Renal cortex interstitium (tissue), 15 donors: Measurements from ENCODE around the gene QPCT. TPM values are rescaled to one million over a fixed set of nuclear protein-coding genes. Genes with fewer than 3 reads are reported as not detected.
A peak's percentile ranks its signal among the peaks of the same experiment; 100 is the strongest.
"Not testable (repeated sequence)": the region's sequence is repeated elsewhere in the genome, so short reads cannot be mapped to it uniquely, and the experiment has no call there.

Source experiments
- DNase-seq, 11 donors: peaks; one replicate each; pipeline ENCODE4 v3.0.0-alpha.2; 2013; ENCODE audit warnings: low read depth in 9 of 11, low spot score in 4 of 11; ENCODE audit errors: extremely low read depth in 1 of 11
- long read RNA-seq, 16 experiments: transcript quantifications; one replicate each; lab custom pipeline, GENCODE V29; 2026
- polyA plus RNA-seq, 3 donors: library from polyadenylated mRNA; unstranded; fragments of 120-200 nt; gene quantifications; one replicate each; pipeline ENCODE4 v1.2.1, GENCODE V29; 2013; ENCODE audit not compliant: insufficient read length in 3 of 3

QPCT gene
- polyA plus RNA-seq = 10 to 100 TPM in 2 of 3 donors, 1 to 10 TPM in 1; 9.5 to 14.3 (median 14.3) TPM
- long read RNA-seq, donor 1, partial matches to known transcripts = 0 of 4 reads
- long read RNA-seq, donor 1, other reads (novel, unspliced or antisense) = 0 of 4 reads
- long read RNA-seq, donor 2, transcript QPCT-201 (7 exons, 1,739 nt) = major isoform, 6 of 6 reads
- long read RNA-seq, donor 2, partial matches to known transcripts = 0 of 6 reads
- long read RNA-seq, donor 2, other reads (novel, unspliced or antisense) = 0 of 6 reads
- long read RNA-seq, donor 3, transcript QPCT-201 (7 exons, 1,739 nt) = major isoform, 12 of 12 reads
- long read RNA-seq, donor 3, partial matches to known transcripts = 0 of 12 reads
- long read RNA-seq, donor 3, other reads (novel, unspliced or antisense) = 0 of 12 reads
- long read RNA-seq, donor 4, partial matches to known transcripts = 0 of 3 reads
- long read RNA-seq, donor 4, other reads (novel, unspliced or antisense) = 0 of 3 reads
- long read RNA-seq, donor 5 = 0 reads
- long read RNA-seq, donor 6, transcript QPCT-201 (7 exons, 1,739 nt) = major isoform, 5 of 5 reads
- long read RNA-seq, donor 6, partial matches to known transcripts = 0 of 5 reads
- long read RNA-seq, donor 6, other reads (novel, unspliced or antisense) = 0 of 5 reads
- long read RNA-seq, donor 7, transcript QPCT-201 (7 exons, 1,739 nt) = major isoform, 5 of 6 reads
- long read RNA-seq, donor 7, partial matches to known transcripts = 0 of 6 reads
- long read RNA-seq, donor 7, other reads (novel, unspliced or antisense) = 0 of 6 reads
- long read RNA-seq, donor 8, transcript QPCT-201 (7 exons, 1,739 nt) = major isoform, 8 of 11 reads
- long read RNA-seq, donor 8, partial matches to known transcripts = 0 of 11 reads
- long read RNA-seq, donor 8, other reads (novel, unspliced or antisense) = 0 of 11 reads
- long read RNA-seq, donor 9, transcript QPCT-201 (7 exons, 1,739 nt) = major isoform, 12 of 12 reads
- long read RNA-seq, donor 9, partial matches to known transcripts = 0 of 12 reads
- long read RNA-seq, donor 9, other reads (novel, unspliced or antisense) = 0 of 12 reads
- long read RNA-seq, donor 10, transcript QPCT-201 (7 exons, 1,739 nt) = major isoform, 6 of 6 reads
- long read RNA-seq, donor 10, partial matches to known transcripts = 0 of 6 reads
- long read RNA-seq, donor 10, other reads (novel, unspliced or antisense) = 0 of 6 reads
- long read RNA-seq, donor 11, transcript QPCT-201 (7 exons, 1,739 nt) = major isoform, 5 of 6 reads
- long read RNA-seq, donor 11, partial matches to known transcripts = 0 of 6 reads
- long read RNA-seq, donor 11, other reads (novel, unspliced or antisense) = 0 of 6 reads
- long read RNA-seq, donor 12 = 0 reads
- long read RNA-seq, donor 13, transcript QPCT-201 (7 exons, 1,739 nt) = major isoform, 10 of 11 reads
- long read RNA-seq, donor 13, partial matches to known transcripts = 0 of 11 reads
- long read RNA-seq, donor 13, other reads (novel, unspliced or antisense) = 0 of 11 reads
- long read RNA-seq, donor 14, transcript QPCT-201 (7 exons, 1,739 nt) = major isoform, 8 of 8 reads
- long read RNA-seq, donor 14, partial matches to known transcripts = 0 of 8 reads
- long read RNA-seq, donor 14, other reads (novel, unspliced or antisense) = 0 of 8 reads
- long read RNA-seq, donor 15, partial matches to known transcripts = 0 of 2 reads
- long read RNA-seq, donor 15, other reads (novel, unspliced or antisense) = 0 of 2 reads
- long read RNA-seq, donor 16, transcript QPCT-201 (7 exons, 1,739 nt) = major isoform, 10 of 12 reads
- long read RNA-seq, donor 16, partial matches to known transcripts = 0 of 12 reads
- long read RNA-seq, donor 16, other reads (novel, unspliced or antisense) = 0 of 12 reads

DNA sequence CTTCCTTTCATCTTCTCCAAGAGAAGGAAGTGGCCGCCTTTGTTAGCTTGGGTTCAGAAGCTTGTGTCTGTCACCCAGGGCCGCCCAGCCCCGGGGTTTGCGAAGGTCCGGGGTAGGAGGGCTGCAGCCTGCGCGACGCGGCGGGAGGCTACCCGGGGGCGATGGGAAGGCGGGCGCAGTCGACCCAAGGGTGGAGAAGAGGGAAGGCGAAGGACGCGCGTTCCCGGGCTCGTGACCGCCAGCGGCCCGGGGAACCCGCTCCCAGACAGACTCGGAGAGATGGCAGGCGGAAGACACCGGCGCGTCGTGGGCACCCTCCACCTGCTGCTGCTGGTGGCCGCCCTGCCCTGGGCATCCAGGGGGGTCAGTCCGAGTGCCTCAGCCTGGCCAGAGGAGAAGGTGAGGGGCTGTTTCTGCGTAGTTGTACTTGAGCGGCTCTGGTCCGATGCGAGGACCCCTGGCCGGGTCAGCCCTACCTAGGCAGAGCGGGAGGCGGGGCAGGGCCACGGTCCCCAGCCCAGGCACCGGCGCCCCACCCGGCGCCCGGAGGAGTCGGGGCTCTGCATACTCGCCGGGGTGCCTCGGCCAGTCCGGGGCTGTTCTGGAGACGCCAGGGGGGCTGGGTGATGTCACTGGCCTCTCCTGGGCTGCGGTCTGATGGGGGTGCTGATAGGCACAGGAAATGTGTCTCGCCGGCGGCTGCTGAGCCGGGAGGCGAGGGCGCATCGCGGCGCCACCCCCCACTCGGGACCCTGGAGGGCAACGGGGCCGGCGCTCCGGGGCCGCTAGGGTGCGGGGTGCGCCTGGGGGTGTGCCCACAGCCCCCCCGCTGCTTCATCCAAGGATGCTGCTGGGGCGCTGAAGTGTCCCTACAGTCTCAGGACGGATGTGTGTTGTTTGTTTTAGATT lies at the start of gene QPCT:
Gene QPCT, plus strand, starts transcription at position 178 of the 909 bp plus-strand sequence. Its CDS starts 102 bp downstream, at position 280.
- peak in 6 of 11 donors; percentile 38 to 49 (median 40) for DNase-seq

GRCh38 chr2:37294858-37295257 lies 49.6 kb upstream of the QPCT start:
- not testable (repeated sequence) for DNase-seq

GRCh38 chr2:37295469-37296073 lies 48.9 kb upstream of the QPCT start:
- no peak for DNase-seq

DNA sequence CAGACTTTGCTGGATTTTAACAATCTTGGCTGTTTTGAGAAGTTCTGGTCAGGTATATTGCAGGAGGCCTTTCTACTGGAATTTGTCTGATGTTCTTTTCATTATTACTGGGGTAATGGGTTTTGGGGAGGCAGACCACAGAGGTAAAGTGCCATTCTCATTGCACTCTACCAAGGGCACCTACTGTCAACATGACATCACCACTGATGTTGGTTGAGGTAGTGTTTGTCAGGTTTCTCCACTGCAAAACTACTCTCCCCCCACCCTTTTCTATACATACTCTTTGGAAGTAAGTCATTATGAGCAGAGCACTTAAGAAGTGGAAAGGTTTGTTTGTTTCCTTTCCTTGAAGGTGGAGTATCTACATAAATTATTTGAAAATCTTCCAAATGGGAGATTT lies 46.8 kb upstream of the QPCT start:
- DNase-seq = no peak

DNA sequence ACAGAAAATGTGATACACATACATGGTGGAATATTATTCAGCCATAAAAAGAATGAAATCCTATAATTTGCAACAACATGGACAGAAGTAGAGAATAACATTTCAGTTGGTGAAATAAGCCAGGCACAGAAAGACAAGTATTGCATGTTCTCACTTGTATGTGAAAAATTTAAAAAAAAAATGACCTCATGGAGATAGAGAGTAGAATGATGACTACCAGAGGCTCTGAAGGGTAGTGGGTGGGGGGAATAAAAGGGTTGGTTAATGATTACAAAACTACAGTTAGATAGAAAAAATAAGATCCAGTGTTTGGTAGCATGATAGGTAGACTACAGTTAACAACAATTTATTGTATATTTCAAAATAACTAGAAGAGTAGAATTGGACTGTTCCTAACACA lies 44.3 kb upstream of the QPCT start:
- DNase-seq = no peak

GRCh38 chr2:37300578-37300977 lies 43.9 kb upstream of the QPCT start:
- DNase-seq = no peak

- DNase-seq = no peak
Observed at GRCh38 chr2:37301408-37301807, 43.0 kb upstream of the QPCT start.

GRCh38 chr2:37302701-37303252 lies 41.7 kb upstream of the QPCT start:
- DNase-seq = no peak

- no peak for DNase-seq
Observed at GRCh38 chr2:37306024-37306423, 38.4 kb upstream of the QPCT start.

DNA sequence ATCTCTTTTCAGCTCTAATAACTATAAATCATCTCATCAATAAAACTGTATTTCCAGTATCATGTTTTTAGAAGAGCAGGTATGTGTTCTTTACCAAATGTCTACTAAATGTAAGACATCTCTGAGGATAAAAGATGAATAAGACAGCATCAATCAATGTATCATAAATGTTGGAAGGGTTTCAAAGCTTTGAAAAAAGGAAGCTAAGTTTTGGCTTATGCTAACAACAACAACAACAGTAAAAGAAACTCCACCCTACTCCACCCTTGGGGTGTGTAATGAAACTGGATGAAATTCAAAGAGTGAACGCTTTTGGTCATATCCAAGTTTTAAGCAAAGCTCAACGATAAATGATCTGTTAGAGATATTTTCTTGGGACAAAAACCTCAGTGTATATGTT lies 36.9 kb upstream of the QPCT start:
- no peak for DNase-seq

- no peak for DNase-seq
Observed at GRCh38 chr2:37315364-37315763, 29.1 kb upstream of the QPCT start.

- no peak for DNase-seq
Observed at GRCh38 chr2:37316181-37316580, 28.2 kb upstream of the QPCT start.

- no peak for DNase-seq
Observed at GRCh38 chr2:37317746-37318145, 26.7 kb upstream of the QPCT start.

- DNase-seq = no peak
Observed at GRCh38 chr2:37318401-37318800, 26.0 kb upstream of the QPCT start.

DNA sequence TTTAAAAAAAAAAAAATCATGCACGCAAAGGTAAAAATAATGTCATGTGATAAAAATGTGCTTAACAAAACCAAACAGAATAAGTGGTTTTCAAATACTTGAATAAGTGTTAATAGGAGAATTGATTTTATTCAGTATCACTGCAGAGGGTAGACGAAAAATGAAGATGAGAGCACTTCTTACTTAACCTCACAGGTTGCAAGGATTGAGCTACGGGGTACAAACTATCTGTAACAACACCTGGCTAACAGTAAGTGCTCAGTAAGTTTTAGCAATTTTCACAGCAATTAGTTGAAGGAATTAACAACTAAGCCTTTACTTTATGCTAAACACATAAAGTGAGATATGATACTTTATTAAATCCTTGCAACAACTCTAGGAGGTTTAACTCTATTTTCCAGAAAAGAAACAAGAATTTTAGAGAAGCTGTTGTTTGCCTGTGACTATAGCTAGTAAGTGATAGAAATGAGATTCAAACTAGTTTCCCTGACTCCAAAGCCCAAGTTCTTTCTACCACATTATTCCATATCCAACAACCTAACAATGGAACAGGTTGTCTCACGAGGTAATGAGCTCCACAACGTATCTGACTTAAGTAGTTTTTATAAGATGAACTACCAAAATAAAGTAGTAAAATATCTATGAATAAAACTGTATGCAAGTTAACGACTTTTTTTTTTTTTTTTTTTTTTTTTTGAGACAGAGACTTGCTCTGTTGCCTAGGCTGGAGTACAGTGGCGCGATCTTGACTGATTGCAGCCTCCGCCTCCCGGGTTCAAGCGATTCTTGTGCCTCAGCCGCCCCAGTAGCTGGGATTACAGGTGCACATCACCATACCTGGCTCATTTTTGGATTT lies 24.4 kb upstream of the QPCT start:
- DNase-seq = no peak
